ENCODE results near the gene NLGN4X.

NLGN4X gene

DNA sequence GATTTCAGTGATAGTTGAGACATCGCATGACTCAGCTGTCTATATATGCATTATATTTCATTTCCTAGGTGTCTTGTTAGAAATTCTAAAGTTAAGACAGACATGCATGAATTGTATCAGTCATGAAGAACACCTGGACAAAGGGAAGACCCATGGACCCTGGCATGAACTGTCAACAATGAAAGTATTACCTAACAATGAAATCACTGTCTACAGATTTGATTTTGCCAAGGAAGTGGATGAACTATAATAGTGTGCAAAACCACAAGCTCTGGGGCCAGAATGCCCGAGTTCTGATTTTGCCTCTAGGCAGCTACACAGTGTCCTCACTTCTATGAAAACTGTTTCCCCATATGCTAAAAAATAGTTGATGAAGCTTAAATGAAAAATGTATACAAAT lies 386.1 kb downstream of the NLGN4X start:
- FAIRE-seq: no peak

Data from endometrium (tissue), 2 donors.